ENCODE results near the gene GNRH2.
"Not testable (repeated sequence)": the region's sequence is repeated elsewhere in the genome, so short reads cannot be mapped to it uniquely, and the experiment has no call there.

The GNRH2 gene, protein sequence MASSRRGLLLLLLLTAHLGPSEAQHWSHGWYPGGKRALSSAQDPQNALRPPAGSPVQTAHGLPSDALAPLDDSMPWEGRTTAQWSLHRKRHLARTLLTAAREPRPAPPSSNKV

DNA sequence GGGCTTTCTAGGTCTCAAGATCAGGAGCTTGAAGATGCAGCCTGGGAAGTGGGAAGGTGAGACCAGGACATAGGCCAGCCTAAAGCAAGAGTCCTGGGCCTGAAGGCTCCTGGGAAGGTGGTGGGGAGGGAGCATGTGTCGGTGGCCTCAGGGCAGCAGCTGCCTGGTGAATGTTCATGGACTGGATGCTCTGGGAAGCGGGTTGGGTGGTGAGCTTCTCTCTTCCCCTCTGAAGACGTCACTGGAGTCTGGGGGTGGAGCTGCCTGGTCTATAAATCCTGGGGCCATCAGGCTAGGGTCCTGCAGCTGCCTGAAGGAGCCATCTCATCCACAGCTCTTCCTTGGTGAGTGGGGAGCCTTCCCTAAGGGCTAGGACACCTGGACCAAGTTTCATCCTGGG, at the start of gene GNRH2:
Gene GNRH2, plus strand, starts transcription at position 301 of the 400 bp plus-strand sequence. CDS start 793 bp downstream, outside the sequence.
- no peak for DNase-seq (ENCODE audit: low spot score)

DNA sequence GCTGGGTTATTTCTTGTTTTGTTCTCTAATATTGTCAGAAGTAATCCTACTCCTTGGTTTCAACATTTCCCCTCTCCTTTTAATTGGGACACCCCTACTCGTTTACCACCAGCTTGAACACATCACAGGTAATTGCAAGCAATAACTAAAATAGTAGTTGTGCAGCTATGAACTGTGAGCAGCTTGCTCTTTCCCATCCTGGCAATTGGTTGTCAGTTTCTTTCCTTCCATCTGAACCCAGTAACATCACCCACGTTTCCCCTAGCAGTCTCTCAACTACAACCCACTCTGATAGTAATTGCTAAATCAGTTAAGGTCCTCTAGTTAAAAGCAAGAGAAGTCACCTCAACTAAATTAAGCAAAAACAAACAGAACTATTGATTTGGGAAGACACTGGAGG, 47.6 kb upstream of the GNRH2 start:
- no peak for DNase-seq (ENCODE audit: low spot score)

DNA sequence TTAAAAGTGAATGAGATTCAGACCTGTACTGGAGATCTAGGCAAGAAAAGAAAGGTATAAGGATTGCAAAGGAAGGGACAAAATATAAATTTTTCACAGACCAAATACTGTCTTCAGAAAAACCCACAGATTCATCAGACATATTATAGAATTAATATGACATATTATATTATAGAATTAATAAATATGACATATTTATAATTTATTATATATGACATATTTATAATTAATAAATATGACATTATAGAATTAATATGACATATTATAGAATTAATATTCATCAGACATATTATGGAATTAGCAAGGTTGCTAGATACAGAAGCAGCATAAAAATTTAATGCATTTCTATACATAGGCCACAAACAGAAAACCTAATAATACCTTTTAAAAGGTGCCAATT, 44.7 kb upstream of the GNRH2 start:
- no peak for DNase-seq (ENCODE audit: low spot score)

DNA sequence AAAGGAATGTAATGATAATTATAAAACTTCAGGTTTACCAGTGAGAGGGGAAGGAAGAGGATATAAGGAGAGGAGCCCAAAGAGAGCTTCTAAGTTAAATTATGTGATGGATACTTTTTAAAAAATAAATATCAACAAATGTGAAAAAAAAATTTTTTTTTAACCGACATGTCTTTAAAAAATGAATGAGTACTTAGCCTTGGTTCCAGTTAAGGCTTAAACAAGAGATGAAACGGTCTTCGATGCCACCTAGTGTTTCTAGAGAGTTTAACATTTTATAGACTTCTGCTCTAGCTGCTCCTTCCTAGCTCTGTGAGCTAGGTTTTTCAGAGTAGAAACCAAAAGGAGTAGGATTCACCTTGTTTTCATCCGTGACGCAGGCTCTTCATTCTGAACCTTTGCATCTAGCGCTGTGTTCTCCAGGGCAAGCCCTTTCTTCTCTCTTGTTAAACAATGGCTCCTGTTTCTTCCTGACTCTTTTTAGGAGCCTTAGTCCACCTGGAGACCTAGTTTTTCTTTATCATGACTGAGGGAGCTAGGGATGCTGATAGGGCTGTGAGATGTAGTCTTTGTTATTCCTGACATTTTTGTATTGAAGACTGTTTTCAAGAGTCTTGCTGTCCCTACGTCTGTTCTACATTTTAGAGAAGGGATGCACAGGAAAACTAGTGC, 42.4 kb upstream of the GNRH2 start:
- DNase-seq (ENCODE audit: low spot score): no peak

DNA sequence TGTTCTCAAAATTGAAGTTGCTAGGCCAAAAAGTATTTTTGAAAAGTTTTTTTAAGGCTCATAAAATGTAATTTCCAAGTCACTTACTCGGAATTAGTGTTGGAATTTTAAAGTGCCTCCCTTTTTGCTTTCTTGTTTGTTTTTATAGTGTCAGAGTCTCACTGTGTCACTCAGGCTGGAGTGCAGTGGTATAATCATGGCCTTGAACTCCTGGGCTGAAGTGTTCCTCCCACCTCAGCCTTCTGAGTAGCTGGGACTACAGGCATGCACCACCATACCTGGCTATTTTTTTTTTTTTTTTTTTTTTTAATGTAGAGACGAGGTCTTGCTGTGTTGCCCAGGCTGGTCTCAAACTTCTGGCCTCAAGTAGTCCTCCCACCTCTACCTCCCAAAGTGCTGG, 40.0 kb upstream of the GNRH2 start:
- no peak for DNase-seq (ENCODE audit: low spot score)

DNA sequence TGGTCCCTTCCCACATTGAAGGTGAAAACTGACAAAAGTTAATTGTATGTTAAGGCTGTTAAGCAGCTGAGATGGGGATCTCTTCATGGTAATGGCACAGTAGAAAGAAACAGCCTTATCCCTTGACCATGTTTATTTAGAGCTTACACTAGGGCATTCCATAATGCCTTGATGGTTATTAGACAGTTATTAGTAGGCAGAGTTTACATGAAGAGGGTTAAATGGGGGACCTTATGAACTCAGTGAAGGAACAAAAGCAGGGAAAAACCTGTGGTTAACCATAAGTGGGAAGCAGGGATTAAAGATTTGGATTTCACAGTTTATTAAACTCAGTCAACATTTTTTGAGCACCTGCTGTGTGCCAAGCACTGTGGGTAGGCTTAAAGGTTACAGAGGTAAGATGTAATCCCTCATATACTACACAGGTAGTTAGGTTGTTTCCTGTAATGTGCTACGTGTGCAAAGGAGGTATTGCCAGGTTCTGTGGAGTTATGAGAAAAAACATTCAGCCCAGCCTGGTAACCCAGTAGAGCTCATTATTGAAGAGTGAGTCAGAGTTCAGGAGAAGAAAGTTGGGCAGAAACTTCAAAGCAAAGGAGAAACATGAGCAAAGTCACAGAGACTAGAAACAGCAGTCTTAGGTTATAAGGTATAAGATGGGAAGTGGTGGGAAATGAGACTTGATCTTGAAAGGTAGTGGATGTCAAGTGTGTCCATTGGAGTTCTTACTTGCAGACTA, 32.3 kb upstream of the GNRH2 start:
- DNase-seq (ENCODE audit: low spot score): peak; percentile 61

DNA sequence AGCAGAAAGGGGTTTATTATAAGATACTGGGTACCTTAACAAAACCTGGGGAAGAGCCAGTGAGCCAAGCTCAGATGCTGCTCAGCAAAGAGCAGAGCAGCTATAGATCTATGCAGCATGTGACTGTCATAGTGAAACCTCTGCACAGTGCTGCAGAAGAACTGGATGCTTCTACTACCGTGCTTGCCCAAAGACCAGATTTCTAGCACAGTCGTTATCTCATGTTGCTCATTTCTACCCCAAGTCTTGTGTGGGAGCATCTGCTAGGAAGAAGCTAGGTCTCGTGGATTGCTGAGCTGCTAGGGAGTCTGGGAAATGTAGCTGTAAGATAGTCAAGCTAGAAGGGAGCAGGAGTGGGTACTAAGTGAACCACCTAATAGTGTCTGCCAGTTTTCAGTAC, 31.7 kb upstream of the GNRH2 start:
- no peak for DNase-seq (ENCODE audit: low spot score)

DNA sequence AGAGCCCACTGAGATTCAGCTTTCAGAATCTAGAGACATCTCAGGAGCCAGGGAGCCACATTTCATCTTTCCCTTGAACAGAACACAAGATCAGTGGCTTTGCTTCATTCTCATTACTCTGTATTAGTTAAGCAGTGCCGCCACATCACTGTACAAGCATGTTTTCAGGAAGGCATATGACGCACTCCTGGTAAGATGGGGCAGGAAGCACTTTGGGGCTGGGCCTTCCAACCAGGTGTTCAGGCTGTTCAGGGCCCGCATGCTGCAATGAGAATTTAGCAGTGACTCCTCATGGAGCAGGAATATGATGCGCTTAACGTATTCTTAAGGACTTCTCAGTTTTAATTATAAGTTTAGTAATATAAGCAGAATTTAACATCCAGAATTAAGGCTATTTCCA, 29.7 kb upstream of the GNRH2 start:
- DNase-seq (ENCODE audit: low spot score): no peak

DNA sequence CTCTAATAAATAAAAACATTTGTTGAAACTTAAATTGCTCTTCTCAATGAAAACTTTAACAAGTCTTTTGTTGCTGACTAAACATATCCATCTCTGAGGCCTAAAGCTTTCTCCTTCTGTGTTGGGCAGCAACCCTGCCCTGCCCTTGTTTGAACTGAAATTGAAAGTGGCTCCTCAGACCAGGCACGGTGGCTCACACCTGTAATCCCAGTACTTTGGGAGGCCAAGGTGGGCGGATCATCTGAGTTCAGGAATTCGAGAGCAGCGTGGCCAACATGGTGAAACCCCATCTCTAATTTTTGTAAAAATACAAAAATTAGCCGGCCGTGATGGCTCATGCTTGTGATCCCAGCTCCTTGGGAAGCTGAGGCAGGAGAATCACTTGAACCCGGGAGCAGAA, 29.2 kb upstream of the GNRH2 start:
- DNase-seq (ENCODE audit: low spot score): no peak

DNA sequence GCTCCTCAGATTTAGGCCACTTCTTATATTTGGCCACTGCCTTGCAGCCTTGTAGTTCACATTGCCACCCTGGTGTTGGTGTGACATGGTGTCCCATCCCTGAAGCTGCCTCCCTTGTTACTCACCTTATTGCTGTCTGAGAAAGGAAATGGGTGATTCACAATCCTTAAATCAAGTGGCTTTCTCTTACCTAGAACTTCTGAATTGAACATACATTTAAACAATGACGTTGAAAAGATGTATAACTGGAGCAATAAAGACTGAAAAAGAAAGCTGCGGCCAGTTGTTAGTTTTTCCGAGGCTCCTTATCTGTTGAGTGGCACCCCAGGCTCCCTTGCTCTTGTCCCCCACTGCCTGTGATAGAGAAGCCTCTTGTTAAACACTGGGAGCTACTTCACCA, 28.8 kb upstream of the GNRH2 start:
- no peak for DNase-seq (ENCODE audit: low spot score)

DNA sequence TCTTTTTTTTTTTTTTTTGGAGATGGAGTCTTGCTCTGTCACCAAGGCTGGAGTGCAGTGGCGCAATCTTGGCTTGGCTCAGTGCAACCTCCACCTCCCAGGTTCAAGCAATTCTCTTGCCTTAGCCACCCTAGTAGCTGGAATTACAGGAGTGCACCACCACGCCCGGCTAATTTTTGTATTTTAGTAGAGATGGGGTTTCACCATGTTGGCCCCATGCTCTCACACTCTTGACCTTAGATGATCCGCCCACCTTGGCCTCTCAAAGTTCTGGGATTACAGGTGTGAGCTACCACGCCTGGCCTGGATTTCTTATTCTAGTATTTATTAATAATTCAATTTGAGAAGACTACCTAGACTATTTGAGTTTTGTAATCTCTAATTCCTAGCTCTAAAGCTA, 28.1 kb upstream of the GNRH2 start:
- not testable (repeated sequence) for DNase-seq (ENCODE audit: low spot score)

DNA sequence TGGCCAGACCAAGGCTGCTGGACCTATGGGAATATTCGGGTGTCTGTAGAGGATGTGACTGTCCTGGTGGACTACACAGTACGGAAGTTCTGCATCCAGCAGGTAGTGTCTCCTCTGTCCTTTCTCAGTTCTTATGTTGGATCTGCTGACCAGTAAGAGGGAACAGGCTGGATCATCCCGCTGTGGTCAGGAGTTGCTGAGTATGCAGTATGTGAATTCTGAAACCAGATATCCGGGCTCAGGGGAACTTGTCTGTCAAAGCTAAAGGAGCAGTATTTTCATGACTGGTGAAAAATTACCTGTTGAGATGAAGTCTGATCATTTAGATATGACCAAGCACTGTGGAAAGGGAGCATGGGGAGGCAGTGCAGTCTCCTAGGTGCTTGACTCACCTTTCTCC, 22.1 kb upstream of the GNRH2 start:
- DNase-seq (ENCODE audit: low spot score): no peak

DNA sequence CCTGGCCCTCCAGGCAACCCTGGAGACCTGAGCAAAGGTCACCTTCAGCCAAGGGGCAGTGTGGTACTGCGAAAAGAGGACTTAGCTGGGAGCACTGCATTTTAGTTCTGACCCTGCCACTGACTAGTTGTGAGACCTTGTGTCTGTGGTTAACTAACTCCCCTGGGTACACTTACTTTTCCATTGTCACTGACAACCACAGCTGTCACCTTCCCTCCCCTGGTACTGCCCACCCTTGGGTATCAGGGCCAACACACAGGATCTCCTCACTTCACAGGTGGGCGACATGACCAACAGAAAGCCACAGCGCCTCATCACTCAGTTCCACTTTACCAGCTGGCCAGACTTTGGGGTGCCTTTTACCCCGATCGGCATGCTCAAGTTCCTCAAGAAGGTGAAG, 21.6 kb upstream of the GNRH2 start:
- DNase-seq (ENCODE audit: low spot score): no peak

DNA sequence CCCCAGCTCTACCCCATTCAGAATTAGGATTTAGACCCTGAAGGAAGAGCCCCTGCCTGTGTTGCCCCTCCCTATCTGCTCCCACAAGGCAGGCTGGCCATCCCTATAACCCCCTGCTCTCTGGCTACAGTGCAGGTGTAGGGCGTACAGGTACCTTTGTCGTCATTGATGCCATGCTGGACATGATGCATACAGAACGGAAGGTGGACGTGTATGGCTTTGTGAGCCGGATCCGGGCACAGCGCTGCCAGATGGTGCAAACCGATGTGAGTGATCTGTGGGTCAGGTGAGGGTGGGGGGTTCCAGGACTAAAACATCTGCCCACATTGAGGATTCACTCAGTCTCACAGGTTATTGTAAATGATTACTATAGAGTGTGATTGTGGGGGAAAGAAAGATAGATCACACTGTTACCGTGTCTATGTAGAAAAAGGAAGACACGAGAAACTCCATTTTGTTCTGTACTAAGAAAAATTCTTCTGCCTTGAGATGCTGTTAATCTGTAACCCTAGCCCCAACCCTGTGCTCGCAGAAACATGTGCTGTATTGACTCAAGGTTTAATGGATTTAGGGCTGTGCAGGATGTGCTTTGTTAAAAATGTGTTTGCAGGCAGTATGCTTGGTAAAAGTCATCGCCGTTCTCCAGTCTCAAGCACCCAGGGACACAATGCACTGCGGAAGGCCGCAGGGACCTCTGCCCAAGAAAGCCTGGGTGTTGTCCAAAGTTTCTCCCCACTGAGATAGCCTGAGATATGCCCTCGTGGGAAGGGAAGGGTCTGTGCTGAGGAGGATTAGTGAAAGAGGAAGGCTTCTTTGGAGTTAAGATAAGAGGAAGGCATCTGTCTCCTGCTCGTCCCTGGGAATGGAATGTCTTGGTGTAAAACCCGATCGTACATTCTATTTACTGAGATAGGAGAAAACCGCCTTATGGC, 20.6 kb upstream of the GNRH2 start:
- DNase-seq (ENCODE audit: low spot score): not testable (repeated sequence)

DNA sequence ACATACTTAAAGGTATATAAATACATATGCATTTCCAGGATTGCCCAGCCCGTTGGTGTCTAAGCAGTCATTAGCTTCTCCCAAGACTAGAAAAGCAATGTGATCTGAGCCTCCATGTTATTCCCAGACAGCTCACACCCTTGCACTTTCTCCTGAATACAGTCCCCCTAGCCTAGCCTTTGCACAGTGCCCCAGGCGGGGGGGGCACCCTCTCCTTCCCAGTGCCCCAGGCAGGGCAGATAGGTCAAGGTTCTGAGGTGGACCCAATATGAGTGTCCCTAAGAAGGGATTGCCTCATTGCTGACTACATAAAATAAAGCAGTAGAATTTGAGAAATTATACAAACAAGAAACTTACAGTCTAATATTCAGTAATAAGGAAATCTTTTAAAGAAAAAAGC, 15.4 kb upstream of the GNRH2 start:
- DNase-seq (ENCODE audit: low spot score): no peak

DNA sequence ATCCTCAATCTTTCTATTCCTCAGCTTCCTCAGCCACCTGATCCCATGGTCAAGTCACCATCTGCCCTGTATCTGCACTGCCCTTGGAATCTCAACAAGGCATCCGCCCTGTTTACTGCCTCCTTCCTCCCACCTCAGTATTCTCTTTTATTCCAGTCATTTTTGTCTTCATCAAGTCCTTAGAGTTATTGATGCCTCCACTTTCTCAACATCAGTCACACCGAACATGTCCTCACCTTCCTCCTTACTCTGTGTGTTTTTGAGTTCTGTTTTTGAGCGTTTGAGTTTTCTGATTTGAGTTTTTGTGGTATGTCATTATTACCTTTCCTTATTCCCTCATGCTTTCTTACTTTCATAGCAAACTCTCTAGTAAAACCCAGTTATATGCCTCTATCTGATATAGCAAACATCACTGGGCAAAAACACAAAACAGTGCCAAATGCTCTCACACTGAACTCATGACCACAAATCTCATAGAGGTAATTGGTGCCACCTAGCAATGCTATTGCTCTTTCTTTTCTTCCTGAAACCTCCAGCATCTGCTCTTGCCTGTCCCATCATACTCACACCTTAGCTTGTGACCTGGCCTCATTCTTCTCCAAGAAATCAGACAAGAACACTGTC, 11.8 kb upstream of the GNRH2 start:
- no peak for DNase-seq (ENCODE audit: low spot score)

DNA sequence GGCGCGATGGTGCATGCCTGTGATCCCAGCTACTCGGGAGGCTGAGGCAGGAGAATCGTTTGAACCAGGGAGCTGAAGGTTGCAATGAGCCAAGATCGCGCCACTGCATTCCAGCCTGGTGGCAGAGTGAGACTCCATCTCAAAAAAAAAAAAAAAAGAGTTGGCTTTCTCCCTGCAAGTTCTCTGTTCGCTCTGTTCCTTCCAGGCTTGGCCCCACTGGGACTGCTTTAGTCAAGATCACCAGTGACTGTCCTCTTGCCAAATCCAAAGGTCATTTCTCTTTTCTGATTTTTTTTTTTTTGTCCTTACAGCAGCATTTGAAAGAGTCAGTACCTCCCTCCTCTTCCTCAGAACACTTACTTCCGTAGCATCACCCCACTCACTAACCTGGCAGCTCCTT, 10.8 kb upstream of the GNRH2 start:
- no peak for DNase-seq (ENCODE audit: low spot score)

DNA sequence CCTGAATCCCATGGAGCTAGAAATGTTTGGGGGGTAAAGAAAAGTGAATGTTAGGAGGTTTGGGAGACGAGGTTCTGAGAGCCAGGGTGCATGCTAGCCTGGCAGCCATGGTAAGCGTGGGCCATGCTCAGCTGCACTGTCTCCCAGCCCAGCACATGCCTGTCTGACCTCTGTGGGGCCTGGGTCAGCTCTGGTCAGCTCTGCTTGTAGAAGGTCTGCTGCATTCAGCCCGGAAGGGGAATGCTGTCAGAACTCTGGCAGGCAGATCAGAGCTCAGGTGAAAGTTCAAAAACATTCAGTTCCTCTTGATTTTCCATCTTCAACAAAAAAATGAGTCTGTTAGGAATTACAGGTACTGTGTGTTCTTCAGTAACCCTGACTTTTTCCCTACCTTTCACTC, 5.8 kb upstream of the GNRH2 start:
- DNase-seq (ENCODE audit: low spot score): no peak

DNA sequence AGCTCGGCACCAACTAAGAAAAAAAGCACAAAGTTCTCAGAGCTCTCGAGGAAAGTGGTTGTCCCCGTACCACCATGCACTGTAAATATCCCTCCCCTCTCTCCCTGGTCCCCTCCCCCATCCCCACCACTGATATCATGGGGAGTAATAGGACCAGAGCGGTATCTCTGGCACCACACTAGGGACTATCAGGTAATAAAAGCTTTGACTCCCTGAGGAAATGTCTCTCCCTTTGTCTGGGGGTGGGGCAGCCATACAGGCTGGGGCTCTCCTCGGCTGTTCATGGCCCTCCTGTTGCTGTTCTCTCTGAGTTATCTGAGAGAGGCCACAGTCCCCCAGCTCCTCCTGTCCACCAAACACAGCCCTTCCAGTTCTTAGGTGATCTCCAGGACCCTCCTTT, 5.0 kb upstream of the GNRH2 start:
- DNase-seq (ENCODE audit: low spot score): no peak

DNA sequence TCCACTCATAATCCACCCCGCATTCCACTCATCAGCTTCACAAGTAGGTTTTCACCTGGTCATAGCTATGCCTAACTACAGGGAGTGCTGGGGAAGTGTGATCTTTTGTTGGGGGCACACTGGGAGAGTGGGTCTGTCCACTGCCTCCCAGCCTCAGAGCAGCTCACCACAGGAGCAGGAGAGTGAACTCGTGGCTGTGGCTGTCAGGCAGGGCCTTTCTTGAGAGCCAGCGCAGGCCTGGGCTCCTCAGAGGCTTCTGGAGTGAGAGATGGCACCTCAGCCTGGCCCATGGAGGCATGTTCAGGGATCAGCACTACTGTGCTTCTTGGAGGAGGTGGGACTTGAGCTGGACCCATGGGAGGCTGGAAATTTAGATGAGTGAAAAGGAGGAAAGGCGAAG, 4.0 kb upstream of the GNRH2 start:
- no peak for DNase-seq (ENCODE audit: low spot score)

DNA sequence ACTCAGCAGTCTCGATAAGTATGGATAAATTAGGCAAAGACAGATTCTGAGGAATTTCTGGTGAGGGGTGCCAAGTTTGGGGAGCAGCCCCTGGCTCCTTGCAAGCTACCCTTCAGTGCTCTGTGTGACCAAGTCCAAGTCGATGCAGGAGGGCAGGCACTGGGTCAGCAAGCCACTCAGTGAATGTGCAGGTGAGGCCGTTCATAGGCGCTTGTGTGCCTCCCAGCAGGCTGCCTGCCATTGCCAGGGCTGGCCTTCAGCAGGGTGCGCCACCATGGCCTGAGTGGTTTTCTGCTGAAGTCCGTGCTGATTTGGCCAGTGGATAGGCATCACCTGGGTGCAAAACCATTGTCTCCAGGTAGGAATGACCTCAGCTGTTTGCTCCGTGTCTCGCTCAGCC, 3.3 kb upstream of the GNRH2 start:
- DNase-seq (ENCODE audit: low spot score): no peak

DNA sequence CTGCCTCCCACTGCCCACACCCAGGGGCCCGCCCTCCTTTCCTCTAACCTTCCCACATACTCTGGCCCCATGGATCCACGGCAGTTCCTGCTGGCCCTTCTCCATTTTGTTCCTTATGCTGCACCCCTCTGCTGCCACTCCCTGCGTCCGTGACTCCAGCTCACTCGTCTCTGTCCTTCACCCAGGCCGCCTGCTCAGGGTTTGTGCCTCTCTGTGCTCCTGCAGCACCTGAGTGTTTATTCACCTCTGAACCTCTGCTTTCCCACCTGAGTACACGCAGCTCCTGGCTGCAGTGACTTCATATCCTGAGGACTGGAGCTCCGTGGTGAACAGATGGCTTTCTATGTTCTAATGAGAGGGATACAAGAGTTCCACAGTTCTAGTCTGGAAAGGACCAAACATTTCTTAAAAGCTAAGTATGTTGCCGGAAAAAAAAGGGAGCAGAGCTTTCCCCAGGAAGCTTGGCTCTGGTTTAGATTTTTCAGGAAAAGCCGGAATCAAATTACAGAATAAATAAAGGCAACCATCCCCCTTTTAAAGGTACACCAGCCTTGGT, 1.5 kb upstream of the GNRH2 start:
- no peak for DNase-seq (ENCODE audit: low spot score)
